K562 (cell line): Measurements from ENCODE around the gene RFPL1. TPM values are rescaled to one million over a fixed set of nuclear protein-coding genes. Genes with fewer than 3 reads are reported as not detected.

Experiments
- ATF7 ChIP-seq: fragments of 450-650 bp; IDR thresholded peaks from 2 replicates; pipeline ENCODE4 v1.7.1; 2014; ENCODE audit warnings: mild to moderate bottlenecking, moderate library complexity
- C11orf30 ChIP-seq: fragments of 450-650 bp; IDR thresholded peaks from 2 replicates; pipeline ENCODE4 v1.6.1; 2016; ENCODE audit warnings: low read depth, mild to moderate bottlenecking
- COPS2 ChIP-seq: fragments of 450-650 bp; conservative IDR thresholded peaks from 2 replicates; pipeline ENCODE4 v1.6.1; 2016; ENCODE audit warnings: mild to moderate bottlenecking, moderate library complexity
- EP400 ChIP-seq: fragments of 450-650 bp; IDR thresholded peaks from 2 replicates; pipeline ENCODE4 v1.6.1; 2017; ENCODE audit warnings: antibody characterized with exemption, mild to moderate bottlenecking, moderate library complexity
- ESRRA ChIP-seq: fragments of 450-650 bp; IDR thresholded peaks from 2 replicates; pipeline ENCODE4 v1.6.1; 2014; ENCODE audit warnings: low read depth, mild to moderate bottlenecking, moderate library complexity, borderline replicate concordance
- HCFC1 ChIP-seq: IDR thresholded peaks from 2 replicates; pipeline ENCODE4 v1.6.1; 2012; ENCODE audit warnings: low read depth, low read length, improper control_type of control experiment
- JUN ChIP-seq, 2 experiments: sonication (generic) in 1 of 2; formaldehyde crosslinking in 1 of 2; IDR thresholded peaks; 2 replicates each; pipeline versions ENCODE4 v1.6.1 to v1.8.0; 2012 to 2022; ENCODE audit warnings: borderline replicate concordance in 2 of 2, mild to moderate bottlenecking in 2 of 2, improper control_type of control experiment in 1 of 2, low read depth in 1 of 2, low read length in 1 of 2, missing genetic modification reagents in 1 of 2
- NEUROD1 ChIP-seq: fragments of 150-350 bp; IDR thresholded peaks from 2 replicates; pipeline ENCODE4 v1.6.1; 2014; ENCODE audit warnings: borderline replicate concordance, low read length, low read depth; ENCODE audit not compliant: partially characterized antibody
- NR3C1 ChIP-seq: sonication (generic); formaldehyde crosslinking; IDR thresholded peaks from 2 replicates; pipeline ENCODE4 v1.8.1; 2022; ENCODE audit warnings: missing genetic modification reagents
- RBFOX2 ChIP-seq: fragments of 200-400 bp; formaldehyde crosslinking; IDR thresholded peaks from 2 replicates; pipeline ENCODE4 v1.6.1; 2017; ENCODE audit warnings: low read depth, mild to moderate bottlenecking, low read length, moderate library complexity
- RFX5 ChIP-seq: IDR thresholded peaks from 2 replicates; pipeline ENCODE4 v1.6.1; 2011; ENCODE audit warnings: low read depth, mild to moderate bottlenecking, improper control_type of control experiment, low read length
- TBL1XR1 ChIP-seq, 2 experiments: IDR thresholded peaks; 2 replicates each; pipeline ENCODE4 v1.6.1; 2012; ENCODE audit warnings: improper control_type of control experiment in 2 of 2, low read length in 2 of 2, mild to moderate bottlenecking in 1 of 2
- TCF3 ChIP-seq: sonication (generic); formaldehyde crosslinking; IDR thresholded peaks from 2 replicates; pipeline ENCODE4 v1.4.0; 2020; ENCODE audit warnings: mild to moderate bottlenecking, missing genetic modification reagents
- TEAD1 ChIP-seq, 2 experiments: fragments of 450-650 bp in 1 of 2; sonication (generic) in 1 of 2; formaldehyde crosslinking; IDR thresholded peaks; 2 replicates each; pipeline versions ENCODE4 v1.4.0 to v1.8.0; 2020 to 2022; ENCODE audit warnings: mild to moderate bottlenecking in 2 of 2, missing genetic modification reagents in 1 of 2
- ZBTB1 ChIP-seq: sonication (generic); formaldehyde crosslinking; IDR thresholded peaks from 2 replicates; pipeline ENCODE4 v1.8.1; 2023; ENCODE audit warnings: missing genetic modification reagents, low read depth, mild to moderate bottlenecking, borderline replicate concordance
- polyA plus RNA-seq, 8 experiments: library from polyadenylated mRNA; depleted of rRNA in 4 of 8; stranded (reverse) in 5 of 8; unstranded in 3 of 8; fragments of >200 nt; fragmentation: Nextera tagmentation in 2 of 8; fragmentation: Illumina TruSeq in 1 of 8; extraction: Ambion mirVana in 2 of 8; extraction: Trizol in 1 of 8; gene quantifications; 2 replicates each; pipeline versions ENCODE4 v1.2.1 to v1.2.3, GENCODE V29; 2011 to 2014; ENCODE audit warnings: inconsistent platforms in 1 of 8, missing spikeins in 1 of 8
- total RNA-seq, 7 experiments: library from RNA; depleted of rRNA in 6 of 7; stranded (reverse); fragments of >200 nt in 6 of 7; fragmentation: Illumina TruSeq in 2 of 7; extraction: Trizol in 2 of 7; gene quantifications; 2 replicates each; pipeline versions ENCODE4 v1.2.1 to v1.2.3, GENCODE V29; 2011 to 2021; ENCODE audit warnings: low replicate concordance in 1 of 7
- TF ChIP-seq, protein P1 (sequence below): sonication (generic); formaldehyde crosslinking; IDR thresholded peaks from 2 replicates; pipeline ENCODE4 v1.8.1; 2023; ENCODE audit warnings: mild to moderate bottlenecking, missing genetic modification reagents, moderate library complexity

The RFPL1 gene
- total and polyA plus RNA-seq, 9 of the 15 experiments (the other 6 are each of a cell fraction or from before 2014, with no cell fraction given), result not detected

GRCh38 chr22:29480512-29481264 is 42.3 kb downstream of the RFPL1 start (continued):
- TF ChIP-seq, protein P1, sequence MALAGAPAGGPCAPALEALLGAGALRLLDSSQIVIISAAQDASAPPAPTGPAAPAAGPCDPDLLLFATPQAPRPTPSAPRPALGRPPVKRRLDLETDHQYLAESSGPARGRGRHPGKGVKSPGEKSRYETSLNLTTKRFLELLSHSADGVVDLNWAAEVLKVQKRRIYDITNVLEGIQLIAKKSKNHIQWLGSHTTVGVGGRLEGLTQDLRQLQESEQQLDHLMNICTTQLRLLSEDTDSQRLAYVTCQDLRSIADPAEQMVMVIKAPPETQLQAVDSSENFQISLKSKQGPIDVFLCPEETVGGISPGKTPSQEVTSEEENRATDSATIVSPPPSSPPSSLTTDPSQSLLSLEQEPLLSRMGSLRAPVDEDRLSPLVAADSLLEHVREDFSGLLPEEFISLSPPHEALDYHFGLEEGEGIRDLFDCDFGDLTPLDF (CRISPR knock-in tag), result peak; percentile 80
- TF ChIP-seq ATF7, result peak; percentile 75; the same call in 1 of the 2 replicates
- peak in 1 of 2 experiments; percentile 52; a peak in 1 of 4 replicates for TF ChIP-seq TBL1XR1 (IDR thresholded peaks at IDR 0.05; ENCODE audit: low read length in 2 of 2)
- TF ChIP-seq RFX5, result no peak
- peak; percentile 22; the same call in 1 of the 2 replicates for TF ChIP-seq ESRRA
- peak; percentile 67 for TF ChIP-seq RBFOX2
- TF ChIP-seq HCFC1, result peak; percentile 69
- 0 out of 2 replicates have a peak, but pooled peaks have one; percentile 19 for TF ChIP-seq C11orf30
- peak; percentile 95 for TF ChIP-seq NR3C1 (CRISPR knock-in tag)
- peak; percentile 12; the same call in 1 of the 2 replicates for TF ChIP-seq JUN (IDR thresholded peaks at IDR 0.05; ENCODE audit: borderline replicate concordance, low read depth, low read length)
- TF ChIP-seq JUN (CRISPR knock-in tag; IDR thresholded peaks at IDR 0.05; ENCODE audit: borderline replicate concordance), result peak; percentile 87; the same call in 1 of the 2 replicates
- no peak for TF ChIP-seq COPS2
- peak; percentile 57 for TF ChIP-seq NEUROD1
- peak; percentile 85 for TF ChIP-seq ZBTB1 (CRISPR knock-in tag)
- TF ChIP-seq TCF3 (CRISPR knock-in tag), result 0 out of 2 replicates have a peak, but pooled peaks have one; percentile 23
- TF ChIP-seq EP400, result peak; percentile 94
- peak in 1 of 2 experiments; percentile 76; a peak in 1 of 4 replicates for TF ChIP-seq TEAD1 (CRISPR knock-in tag; IDR thresholded peaks at IDR 0.05)
